ENCODE data around the gene NANOG. TPM values are rescaled to one million over a fixed set of nuclear protein-coding genes. Genes with fewer than 3 reads are reported as not detected.

The NANOG gene
- total and polyA plus RNA-seq, 2 of the 8 experiments (the other 6 are each of a cell fraction or from before 2014, with no cell fraction given): 53.7 to 231 TPM

GRCh38 chr12:7834701-7835100 lies 45.5 kb downstream of the NANOG start (continued):
- TF ChIP-seq, protein P1, sequence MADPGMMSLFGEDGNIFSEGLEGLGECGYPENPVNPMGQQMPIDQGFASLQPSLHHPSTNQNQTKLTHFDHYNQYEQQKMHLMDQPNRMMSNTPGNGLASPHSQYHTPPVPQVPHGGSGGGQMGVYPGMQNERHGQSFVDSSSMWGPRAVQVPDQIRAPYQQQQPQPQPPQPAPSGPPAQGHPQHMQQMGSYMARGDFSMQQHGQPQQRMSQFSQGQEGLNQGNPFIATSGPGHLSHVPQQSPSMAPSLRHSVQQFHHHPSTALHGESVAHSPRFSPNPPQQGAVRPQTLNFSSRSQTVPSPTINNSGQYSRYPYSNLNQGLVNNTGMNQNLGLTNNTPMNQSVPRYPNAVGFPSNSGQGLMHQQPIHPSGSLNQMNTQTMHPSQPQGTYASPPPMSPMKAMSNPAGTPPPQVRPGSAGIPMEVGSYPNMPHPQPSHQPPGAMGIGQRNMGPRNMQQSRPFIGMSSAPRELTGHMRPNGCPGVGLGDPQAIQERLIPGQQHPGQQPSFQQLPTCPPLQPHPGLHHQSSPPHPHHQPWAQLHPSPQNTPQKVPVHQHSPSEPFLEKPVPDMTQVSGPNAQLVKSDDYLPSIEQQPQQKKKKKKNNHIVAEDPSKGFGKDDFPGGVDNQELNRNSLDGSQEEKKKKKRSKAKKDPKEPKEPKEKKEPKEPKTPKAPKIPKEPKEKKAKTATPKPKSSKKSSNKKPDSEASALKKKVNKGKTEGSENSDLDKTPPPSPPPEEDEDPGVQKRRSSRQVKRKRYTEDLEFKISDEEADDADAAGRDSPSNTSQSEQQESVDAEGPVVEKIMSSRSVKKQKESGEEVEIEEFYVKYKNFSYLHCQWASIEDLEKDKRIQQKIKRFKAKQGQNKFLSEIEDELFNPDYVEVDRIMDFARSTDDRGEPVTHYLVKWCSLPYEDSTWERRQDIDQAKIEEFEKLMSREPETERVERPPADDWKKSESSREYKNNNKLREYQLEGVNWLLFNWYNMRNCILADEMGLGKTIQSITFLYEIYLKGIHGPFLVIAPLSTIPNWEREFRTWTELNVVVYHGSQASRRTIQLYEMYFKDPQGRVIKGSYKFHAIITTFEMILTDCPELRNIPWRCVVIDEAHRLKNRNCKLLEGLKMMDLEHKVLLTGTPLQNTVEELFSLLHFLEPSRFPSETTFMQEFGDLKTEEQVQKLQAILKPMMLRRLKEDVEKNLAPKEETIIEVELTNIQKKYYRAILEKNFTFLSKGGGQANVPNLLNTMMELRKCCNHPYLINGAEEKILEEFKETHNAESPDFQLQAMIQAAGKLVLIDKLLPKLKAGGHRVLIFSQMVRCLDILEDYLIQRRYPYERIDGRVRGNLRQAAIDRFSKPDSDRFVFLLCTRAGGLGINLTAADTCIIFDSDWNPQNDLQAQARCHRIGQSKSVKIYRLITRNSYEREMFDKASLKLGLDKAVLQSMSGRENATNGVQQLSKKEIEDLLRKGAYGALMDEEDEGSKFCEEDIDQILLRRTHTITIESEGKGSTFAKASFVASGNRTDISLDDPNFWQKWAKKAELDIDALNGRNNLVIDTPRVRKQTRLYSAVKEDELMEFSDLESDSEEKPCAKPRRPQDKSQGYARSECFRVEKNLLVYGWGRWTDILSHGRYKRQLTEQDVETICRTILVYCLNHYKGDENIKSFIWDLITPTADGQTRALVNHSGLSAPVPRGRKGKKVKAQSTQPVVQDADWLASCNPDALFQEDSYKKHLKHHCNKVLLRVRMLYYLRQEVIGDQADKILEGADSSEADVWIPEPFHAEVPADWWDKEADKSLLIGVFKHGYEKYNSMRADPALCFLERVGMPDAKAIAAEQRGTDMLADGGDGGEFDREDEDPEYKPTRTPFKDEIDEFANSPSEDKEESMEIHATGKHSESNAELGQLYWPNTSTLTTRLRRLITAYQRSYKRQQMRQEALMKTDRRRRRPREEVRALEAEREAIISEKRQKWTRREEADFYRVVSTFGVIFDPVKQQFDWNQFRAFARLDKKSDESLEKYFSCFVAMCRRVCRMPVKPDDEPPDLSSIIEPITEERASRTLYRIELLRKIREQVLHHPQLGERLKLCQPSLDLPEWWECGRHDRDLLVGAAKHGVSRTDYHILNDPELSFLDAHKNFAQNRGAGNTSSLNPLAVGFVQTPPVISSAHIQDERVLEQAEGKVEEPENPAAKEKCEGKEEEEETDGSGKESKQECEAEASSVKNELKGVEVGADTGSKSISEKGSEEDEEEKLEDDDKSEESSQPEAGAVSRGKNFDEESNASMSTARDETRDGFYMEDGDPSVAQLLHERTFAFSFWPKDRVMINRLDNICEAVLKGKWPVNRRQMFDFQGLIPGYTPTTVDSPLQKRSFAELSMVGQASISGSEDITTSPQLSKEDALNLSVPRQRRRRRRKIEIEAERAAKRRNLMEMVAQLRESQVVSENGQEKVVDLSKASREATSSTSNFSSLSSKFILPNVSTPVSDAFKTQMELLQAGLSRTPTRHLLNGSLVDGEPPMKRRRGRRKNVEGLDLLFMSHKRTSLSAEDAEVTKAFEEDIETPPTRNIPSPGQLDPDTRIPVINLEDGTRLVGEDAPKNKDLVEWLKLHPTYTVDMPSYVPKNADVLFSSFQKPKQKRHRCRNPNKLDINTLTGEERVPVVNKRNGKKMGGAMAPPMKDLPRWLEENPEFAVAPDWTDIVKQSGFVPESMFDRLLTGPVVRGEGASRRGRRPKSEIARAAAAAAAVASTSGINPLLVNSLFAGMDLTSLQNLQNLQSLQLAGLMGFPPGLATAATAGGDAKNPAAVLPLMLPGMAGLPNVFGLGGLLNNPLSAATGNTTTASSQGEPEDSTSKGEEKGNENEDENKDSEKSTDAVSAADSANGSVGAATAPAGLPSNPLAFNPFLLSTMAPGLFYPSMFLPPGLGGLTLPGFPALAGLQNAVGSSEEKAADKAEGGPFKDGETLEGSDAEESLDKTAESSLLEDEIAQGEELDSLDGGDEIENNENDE (IDR thresholded peaks at IDR 0.05; ENCODE audit: insufficient replicate concordance, low read length): no peak
- no peak for TF ChIP-seq ASH2L (IDR thresholded peaks at IDR 0.05; ENCODE audit: low read length)
- TF ChIP-seq CTBP2 (IDR thresholded peaks at IDR 0.05; ENCODE audit: borderline replicate concordance, insufficient read depth, insufficient read length, low read length): no peak
- TF ChIP-seq PHF8 (conservative IDR thresholded peaks at IDR 0.05; ENCODE audit: low read depth, low read length): no peak
- no peak for TF ChIP-seq USF2 (IDR thresholded peaks at IDR 0.05; ENCODE audit: low read length)
- no peak for TF ChIP-seq TCF12 (IDR thresholded peaks at IDR 0.05; ENCODE audit: low read depth, low read length)
- TF ChIP-seq, protein P2, sequence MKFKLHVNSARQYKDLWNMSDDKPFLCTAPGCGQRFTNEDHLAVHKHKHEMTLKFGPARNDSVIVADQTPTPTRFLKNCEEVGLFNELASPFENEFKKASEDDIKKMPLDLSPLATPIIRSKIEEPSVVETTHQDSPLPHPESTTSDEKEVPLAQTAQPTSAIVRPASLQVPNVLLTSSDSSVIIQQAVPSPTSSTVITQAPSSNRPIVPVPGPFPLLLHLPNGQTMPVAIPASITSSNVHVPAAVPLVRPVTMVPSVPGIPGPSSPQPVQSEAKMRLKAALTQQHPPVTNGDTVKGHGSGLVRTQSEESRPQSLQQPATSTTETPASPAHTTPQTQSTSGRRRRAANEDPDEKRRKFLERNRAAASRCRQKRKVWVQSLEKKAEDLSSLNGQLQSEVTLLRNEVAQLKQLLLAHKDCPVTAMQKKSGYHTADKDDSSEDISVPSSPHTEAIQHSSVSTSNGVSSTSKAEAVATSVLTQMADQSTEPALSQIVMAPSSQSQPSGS (IDR thresholded peaks at IDR 0.05; ENCODE audit: low read length): no peak
- no peak for TF ChIP-seq CBX5 (IDR thresholded peaks at IDR 0.05; ENCODE audit: low read depth, low read length)
- no peak for TF ChIP-seq SIRT6 (IDR thresholded peaks at IDR 0.05; ENCODE audit: low read length)

Data from H1 (cell line).